Glomerular visceral epithelial cell (primary cell): ENCODE data around the gene DCAF4L1.
A peak's percentile ranks its signal among the peaks of the same experiment; 100 is the strongest.

Experiments
- DNase-seq: peaks from one replicate; pipeline ENCODE4 v3.0.0-alpha.2; 2016; ENCODE audit errors: extremely low spot score

DCAF4L1 gene

DNA sequence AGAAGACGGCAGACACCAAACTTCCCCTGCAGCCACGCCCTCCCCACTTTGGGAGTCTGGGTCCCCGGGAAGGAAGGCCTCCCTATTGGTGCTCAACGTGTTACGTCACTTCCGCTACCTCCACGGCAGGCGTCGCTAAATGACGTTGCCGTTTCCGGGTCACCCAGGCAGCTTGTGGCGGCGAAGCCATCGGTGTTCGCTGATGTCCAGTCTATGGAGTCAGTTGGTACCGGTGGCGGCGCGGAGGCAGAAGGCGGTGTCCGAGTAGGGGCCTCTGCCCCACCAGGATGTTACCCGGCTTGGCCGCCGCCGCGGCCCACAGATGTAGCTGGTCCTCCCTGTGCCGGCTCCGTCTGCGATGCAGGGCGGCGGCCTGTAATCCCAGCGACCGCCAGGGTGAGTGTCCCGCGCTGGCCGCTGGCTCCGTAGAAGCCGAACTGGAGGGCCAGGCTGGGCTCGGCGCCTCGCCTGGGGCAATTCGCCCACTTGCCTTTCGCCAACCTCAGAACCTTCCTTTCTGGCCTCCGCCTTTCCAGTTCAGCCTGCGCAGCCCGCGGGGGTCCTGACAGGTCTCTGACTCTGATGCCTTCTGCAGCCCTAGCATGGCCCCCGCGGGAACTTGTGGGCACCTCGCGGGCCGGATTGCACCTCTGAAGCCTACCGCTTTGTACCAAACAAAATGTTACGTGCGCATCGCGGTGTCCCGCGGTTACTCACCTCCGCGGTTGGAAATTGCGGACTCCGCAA lies 9.0 kb downstream of the DCAF4L1 start, which contains the start of gene SLC30A9:
Gene SLC30A9, plus strand, starts transcription at position 166 of the 747 bp plus-strand sequence. Its CDS starts 122 bp downstream, at position 288.
- DNase-seq: peak; percentile 91

DNA sequence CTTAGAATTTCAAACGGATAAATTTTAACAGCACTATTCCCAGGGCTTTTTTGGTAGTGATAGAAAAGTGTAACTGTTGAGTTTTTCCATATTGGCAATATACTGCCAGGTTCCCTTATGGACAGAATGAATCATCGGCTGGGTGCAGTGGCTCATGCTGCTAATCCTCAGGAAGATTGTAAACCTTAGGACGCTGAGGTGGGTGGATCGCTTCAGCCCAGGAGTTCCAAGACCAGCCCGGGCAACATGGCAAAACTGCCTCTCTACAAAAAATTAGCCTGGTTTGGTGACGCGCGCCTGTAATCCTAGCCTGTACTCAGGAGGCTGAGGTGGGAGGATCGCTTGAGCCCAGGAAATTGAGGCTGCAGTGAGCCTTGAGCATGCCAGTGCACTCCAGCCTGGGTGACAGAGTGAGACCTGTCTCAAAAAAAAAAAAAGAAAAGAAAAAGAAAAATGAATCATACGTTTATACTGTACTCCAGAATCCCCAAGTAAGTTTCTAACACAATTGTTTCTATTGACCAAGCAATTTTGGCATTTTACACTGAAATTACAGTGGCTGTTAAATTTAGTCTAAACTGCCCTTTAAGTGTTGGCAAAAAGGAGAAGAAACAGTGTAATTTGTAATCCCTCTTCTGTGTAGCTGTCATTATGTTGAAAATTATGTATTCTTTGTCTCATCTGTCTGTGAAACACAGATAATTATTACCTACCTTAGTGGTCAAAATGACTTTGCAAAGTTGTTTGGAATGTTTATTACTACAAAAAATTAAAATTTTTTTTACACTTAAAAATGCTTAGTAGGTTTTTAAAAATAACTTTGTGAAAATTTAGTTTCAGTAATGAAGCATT lies 10.6 kb downstream of the DCAF4L1 start:
- DNase-seq: peak; percentile 30

DNA sequence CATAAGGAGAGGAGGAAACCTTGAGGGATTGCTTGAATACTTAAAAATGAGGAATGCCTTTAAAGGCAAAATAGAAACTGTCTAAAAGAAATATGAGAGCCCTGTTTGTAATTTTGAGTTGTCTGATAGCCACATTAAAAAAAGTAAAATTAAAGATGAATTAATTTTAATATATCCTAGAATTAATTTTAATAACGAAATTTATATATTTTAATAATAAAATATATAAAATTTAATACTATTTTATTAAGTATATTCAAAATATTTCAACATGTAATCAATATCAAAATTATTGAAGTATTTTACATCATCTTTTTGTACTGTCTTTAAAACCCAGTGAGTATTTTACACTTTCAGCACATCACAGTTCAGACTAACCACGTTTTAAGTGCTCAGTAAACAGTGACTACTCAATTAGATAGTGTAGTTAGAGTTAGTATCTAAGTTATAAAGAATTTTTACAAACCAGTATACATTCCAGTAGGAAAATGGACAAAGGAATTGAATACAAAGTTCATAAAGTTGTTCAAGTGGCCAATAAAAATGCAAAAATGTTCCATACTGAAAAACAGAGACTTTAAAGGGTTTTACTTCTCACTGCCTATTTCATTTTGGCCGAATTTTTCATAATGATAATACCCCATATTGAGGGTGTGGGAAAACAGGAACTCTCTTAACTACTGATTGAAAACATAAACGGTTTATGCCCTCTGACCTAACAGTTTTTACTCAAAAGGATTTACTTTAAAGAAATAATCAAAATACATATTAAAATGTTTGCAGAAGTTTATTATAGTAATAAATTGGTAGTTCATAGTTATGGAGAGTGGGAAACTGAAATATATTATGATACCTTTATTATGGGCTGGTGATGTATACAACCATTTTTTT lies 11.7 kb downstream of the DCAF4L1 start:
- no peak for DNase-seq

DNA sequence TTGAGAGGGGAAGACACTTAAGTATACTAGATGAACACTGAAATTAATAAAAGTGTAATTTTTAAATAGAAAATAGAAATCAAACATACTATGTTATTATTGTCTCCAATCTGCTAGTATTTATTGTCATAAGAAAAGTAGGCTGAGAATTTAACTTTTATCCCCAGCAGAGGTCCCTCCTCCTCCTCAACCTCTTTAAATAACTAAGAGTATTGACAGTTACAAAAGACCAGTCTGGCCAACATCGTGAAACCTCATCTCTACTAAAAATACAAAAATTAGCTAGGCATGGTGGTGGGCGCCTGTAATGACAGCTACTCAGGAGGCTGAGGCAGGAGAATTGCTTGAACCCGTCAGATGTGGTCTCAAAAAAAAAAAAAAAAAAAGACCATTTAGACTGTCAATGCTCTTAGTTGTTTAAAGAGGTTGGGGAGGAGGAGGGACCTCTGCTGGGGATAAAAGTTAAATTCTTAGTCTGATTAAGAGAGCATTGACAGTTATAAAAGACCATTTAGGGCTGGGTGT lies 13.0 kb downstream of the DCAF4L1 start:
- DNase-seq: no peak

DNA sequence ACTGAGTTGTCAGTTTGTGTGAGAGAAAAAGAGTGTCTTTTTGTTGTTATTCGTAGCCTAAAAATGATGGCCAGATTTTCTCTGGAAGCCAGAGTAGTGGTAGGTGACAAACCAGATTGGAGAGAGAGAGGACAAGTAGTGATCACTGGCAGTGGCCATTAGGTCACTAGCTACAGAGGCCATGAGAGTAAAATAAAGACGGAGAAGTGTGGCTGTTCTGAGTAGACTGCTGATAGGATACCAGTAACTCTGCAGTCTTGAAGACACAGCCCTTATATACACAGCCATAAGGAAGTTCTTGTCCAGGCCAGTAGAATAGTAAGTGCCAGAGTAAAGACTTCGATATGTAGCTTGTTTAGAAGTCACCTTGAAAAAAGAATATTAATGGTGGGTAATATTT lies 16.5 kb downstream of the DCAF4L1 start:
- no peak for DNase-seq

DNA sequence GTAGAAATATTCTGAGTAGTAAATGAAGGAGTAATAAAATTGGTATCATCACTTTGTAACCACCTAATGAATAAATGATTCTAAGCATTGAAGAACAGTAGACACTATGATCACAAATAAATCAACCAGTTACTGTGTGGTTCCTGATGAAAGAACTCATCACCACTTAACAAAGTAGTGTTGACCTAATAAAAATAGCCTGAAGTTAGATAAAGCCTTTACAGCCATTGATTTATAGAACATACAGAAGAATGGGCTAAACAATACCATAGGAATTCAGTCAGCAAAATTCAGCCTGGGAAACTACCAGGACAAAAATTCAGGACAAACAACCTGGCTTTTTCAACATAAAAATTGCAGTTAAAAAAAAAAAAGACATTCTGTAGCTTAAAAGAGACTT lies 17.8 kb downstream of the DCAF4L1 start:
- DNase-seq: no peak

DNA sequence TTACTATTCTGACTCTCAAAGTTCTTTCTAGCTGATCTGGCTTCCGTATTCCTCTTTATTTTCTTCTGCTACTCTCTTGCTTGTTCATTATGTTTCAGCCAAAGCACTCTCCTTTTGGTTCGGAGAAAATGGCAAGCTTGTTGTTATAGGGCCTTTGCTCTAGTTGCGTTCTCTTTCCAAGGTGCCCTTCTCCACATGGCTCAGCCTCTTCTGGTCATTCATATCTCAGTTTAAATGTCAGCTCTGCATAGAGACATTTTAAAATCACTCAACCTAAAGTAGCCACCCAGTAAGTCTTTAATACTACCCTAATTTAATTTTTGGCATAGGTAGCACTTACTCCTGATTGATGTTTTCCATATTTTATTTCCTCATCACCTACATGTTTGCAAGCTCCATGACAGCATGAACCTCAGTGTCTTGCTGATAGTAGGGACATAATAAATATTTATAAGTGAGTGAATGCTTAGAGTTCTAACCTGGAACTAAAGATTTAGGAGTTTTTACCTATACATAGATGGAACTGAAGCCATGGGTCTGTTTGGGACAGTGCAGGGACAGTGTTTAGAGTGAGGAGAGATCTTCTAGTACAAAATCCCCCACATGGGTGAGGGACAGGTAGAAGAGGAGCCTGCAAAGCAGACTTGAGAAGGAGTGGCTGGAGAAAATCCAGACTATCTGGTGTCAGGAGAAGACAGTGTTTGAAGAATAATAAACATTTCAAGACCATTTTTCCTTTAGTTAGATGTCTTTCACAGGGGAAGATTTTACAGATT lies 26.6 kb downstream of the DCAF4L1 start:
- DNase-seq: no peak

DNA sequence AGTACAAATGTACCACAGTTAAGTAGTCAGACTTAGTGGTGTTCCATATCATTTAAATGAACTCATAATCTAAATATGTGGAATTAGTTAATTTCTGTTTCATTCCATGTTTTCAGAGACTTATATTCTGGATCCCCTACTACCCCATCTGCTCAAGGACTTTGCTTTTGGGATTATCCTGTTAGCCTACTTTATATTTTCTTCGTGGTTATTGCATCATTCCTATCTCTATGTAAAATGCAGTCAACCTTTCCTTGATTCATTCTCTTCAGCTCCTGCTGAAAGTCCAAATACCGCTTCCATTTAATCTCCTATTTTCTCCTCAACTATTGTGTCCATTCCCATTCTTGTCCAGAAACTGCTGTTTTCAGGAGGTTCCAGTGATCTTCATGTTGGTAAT lies 33.9 kb downstream of the DCAF4L1 start:
- DNase-seq: no peak

DNA sequence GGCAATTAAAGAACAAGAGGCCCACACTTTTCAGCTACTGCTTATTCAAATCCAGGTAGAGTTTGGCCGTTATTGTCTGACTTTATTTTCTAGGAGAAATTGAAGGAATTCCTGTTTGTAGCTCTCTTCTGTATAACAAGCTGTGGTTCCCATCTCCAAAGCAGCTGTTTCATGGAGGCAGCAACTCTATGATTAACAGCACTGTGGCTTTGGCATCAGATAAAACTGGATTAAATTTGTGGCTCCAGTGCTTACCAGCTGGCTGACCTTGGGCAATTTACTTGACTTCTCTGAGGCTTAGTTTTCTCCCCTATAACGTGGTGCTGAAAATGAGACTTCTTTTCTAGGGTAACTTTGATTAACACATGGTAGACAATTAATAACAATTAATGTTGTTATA lies 36.9 kb downstream of the DCAF4L1 start:
- DNase-seq: no peak
